GM12865 (cell line): ENCODE data around the gene PCDHGA4.

ENCODE experiments used
- DNase-seq: peaks from one replicate; pipeline ENCODE4 v3.0.0; 2010; ENCODE audit warnings: low read depth
- H3K4me3 ChIP-seq: 2 replicates; pipeline ENCODE4 v1.5.1; 2011; ENCODE audit warnings: mild to moderate bottlenecking, low read depth, low read length, control low read depth
- TF ChIP-seq, protein P1 (sequence below): IDR thresholded peaks from 2 replicates; pipeline ENCODE4 v1.5.1; 2011; ENCODE audit warnings: low read length, control low read depth, low read depth, inconsistent platforms; ENCODE audit not compliant: insufficient read depth; ENCODE audit errors: missing control alignments

Gene PCDHGA4

DNA sequence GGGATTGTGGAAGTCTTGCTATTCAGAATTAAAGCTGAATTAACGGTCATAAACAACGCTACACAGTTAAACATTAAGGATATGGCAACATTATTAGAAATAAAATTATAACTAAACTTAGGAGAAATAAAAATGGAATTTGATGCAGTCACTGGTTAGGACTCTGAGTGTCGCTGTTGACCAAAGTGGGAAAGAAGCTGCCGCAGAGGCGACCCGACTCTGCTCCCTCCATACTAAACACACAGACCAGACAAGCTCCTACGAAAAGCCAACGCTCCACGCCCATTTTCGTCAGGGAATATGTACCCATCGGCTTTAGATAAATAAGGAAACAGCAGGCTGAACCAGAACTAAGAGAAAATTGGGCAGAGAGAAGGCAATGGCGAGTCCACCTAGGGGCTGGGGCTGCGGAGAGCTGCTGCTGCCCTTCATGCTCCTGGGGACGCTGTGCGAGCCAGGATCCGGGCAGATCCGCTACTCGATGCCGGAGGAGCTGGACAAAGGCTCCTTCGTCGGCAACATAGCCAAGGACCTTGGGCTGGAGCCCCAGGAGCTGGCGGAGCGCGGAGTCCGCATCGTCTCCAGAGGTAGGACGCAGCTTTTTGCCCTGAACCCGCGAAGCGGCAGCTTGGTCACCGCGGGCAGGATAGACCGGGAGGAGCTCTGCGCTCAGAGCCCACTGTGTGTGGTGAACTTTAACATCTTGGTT, 9.3 kb downstream of the PCDHGA4 start, which contains the start of gene PCDHGA5:
PCDHGA5 (plus strand) TSS at position 211 of the 709 bp plus-strand sequence; CDS start at position 380, 169 bp downstream.
- H3K4me3 ChIP-seq, result no peak within 1 kb of the TSS
- TF ChIP-seq, protein P1, sequence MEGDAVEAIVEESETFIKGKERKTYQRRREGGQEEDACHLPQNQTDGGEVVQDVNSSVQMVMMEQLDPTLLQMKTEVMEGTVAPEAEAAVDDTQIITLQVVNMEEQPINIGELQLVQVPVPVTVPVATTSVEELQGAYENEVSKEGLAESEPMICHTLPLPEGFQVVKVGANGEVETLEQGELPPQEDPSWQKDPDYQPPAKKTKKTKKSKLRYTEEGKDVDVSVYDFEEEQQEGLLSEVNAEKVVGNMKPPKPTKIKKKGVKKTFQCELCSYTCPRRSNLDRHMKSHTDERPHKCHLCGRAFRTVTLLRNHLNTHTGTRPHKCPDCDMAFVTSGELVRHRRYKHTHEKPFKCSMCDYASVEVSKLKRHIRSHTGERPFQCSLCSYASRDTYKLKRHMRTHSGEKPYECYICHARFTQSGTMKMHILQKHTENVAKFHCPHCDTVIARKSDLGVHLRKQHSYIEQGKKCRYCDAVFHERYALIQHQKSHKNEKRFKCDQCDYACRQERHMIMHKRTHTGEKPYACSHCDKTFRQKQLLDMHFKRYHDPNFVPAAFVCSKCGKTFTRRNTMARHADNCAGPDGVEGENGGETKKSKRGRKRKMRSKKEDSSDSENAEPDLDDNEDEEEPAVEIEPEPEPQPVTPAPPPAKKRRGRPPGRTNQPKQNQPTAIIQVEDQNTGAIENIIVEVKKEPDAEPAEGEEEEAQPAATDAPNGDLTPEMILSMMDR, result no peak
- no peak for DNase-seq

DNA sequence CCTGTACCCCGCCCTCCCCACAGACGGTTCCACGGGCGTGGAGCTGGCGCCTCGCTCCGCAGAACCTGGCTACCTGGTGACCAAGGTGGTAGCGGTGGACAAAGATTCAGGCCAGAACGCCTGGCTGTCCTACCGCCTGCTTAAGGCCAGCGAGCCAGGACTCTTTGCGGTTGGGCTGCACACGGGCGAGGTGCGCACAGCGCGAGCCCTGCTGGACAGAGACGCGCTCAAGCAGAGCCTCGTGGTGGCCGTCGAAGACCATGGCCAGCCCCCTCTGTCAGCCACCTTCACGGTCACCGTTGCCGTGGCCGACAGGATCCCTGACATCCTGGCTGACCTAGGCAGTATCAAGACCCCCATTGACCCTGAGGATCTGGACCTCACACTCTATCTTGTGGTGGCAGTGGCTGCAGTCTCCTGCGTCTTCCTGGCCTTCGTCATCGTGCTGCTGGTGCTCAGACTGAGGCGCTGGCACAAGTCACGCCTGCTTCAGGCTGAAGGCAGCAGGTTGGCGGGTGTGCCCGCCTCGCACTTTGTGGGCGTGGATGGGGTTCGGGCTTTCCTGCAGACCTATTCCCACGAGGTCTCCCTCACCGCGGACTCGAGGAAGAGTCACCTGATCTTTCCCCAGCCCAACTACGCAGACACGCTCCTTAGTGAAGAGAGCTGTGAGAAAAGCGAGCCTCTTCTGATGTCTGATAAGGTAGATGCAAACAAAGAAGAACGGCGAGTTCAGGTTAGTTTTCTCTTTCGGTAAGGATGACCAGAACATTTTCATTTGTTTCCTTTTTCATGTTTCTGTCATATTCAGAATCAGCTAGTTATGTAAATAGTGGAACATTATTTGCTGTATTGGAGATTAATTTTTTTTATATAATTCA, 11.4 kb downstream of the PCDHGA4 start:
- no peak overlapping the region for H3K4me3 ChIP-seq
- TF ChIP-seq, protein P1, result no peak
- DNase-seq, result no peak

DNA sequence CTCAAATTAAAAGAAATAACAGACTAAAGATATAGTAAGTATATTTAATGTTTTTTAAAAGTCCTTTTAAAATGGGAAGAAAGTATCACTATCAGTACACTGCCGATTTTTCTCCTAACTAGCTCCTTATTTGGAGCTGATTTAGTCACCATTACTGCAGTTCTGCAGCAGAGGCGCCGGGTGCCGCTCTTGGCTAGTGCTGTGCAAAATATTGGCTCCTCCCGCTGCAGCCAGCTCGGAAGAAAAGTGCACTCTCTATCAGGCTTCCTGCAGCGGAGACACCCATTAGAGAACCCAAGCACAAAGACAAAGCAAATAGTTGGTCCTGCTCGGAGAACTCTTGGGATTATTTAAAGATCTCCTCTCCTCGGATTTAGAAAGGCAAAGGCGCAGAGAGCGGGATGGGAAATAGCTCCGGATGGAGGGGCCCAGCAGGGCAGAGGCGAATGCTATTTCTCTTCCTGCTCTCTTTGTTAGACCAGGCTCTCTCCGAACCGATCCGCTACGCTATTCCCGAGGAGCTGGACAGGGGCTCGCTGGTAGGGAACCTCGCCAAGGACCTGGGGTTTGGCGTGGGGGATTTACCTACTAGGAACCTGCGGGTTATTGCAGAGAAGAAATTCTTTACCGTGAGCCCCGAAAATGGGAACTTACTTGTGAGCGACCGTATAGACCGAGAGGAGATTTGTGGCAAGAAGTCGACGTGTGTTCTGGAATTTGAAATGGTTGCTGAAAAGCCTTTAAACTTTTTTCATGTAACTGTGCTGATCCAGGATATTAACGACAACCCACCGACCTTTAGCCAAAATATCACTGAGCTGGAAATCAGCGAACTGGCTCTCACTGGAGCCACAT, 15.4 kb downstream of the PCDHGA4 start, which contains the start of gene PCDHGB3:
PCDHGB3 (plus strand) TSS at position 249 of the 855 bp plus-strand sequence; CDS start at position 402, 153 bp downstream.
- TF ChIP-seq, protein P1, result peak; percentile 51
- DNase-seq, result peak; percentile 83
- peak within 1 kb of the TSS; percentile 59 for H3K4me3 ChIP-seq

DNA sequence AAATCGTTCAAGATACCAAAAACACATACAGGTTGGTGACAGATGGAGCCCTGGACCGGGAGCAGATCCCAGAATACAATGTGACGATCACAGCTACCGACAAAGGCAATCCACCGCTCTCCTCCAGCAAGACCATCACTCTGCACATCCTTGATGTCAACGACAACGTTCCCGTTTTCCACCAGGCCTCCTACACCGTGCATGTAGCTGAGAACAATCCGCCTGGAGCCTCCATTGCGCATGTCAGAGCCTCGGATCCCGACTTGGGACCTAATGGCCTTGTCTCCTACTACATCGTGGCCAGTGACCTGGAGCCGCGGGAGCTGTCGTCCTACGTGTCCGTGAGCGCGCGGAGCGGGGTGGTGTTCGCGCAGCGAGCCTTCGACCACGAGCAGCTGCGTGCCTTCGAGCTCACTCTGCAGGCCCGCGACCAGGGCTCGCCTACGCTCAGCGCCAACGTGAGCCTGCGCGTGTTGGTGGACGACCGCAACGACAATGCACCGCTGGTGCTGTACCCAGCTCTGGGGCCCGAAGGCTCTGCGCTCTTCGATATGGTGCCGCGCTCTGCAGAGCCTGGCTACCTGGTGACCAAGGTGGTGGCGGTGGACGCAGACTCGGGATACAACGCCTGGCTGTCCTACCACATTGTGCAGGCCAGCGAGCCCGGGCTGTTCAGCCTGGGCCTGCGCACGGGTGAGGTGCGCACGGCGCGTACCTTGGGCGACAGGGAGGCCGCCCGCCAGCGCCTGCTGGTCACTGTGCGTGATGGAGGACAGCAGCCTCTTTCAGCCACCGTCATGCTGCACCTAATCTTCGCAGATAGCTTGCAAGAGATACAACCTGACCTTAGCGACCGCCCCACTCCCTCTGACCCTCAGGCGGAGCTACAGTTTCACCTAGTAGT, 17.0 kb downstream of the PCDHGA4 start:
- no peak for DNase-seq
- TF ChIP-seq, protein P1, result no peak
- H3K4me3 ChIP-seq, result no peak overlapping the region

DNA sequence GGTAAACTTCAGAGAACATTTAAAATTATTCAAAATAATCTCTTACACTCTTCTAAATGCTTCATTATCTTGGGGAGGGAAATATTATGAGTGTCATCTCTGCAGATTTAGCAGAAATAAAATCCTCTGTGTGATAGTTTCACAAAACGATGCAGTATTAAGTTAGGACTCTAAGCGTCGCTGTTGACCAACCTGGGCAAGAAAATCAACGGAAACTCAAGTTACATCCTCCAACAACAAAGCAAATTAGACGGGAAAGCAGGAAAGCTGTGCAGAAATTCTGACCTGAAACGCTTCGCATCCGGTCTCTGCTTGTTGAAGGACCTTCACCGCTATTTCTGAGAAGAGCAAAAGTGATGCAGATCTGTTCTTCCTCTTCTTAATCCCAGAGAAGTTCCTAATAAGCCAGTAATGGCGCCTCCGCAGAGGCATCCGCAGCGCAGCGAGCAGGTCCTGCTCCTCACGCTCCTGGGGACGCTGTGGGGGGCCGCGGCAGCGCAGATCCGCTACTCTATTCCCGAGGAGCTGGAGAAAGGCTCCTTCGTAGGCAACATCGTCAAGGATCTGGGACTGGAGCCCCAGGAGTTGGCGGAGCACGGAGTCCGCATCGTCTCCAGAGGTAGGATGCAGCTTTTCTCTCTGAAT, 19.0 kb downstream of the PCDHGA4 start, which contains the start of gene PCDHGA6:
PCDHGA6 (plus strand) TSS at position 219 of the 645 bp plus-strand sequence; CDS start at position 412, 193 bp downstream.
- DNase-seq, result no peak
- TF ChIP-seq, protein P1, result peak; percentile 28
- H3K4me3 ChIP-seq, result no peak within 1 kb of the TSS
